NK-92 (cell line): ENCODE results near the gene NUMA1.

Source experiments
- DNase-seq: peaks from one replicate; lab custom pipeline; 2025; ENCODE audit not compliant: unreplicated experiment; lab: John Stamatoyannopoulos, UW

Gene NUMA1

DNA sequence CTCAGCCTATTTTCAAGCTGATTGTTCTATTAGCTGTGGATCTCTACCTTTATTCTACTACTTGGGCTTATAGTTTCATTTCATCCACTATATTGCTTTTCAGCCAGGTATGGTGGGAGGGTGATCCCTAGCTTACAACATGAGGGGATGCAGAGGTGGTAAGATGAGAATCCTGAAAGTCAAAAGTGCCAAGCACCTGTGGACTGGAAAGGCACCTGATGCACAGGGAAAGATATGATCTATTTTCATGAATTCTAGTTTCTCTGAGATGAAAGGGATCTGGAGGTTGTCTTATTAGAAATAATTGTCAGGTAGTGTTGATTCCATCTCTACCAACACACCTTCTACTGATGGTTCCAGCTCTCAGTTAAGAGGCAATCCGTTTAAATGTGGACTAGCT lies 103.3 kb downstream of the NUMA1 start:
- no peak for DNase-seq

DNA sequence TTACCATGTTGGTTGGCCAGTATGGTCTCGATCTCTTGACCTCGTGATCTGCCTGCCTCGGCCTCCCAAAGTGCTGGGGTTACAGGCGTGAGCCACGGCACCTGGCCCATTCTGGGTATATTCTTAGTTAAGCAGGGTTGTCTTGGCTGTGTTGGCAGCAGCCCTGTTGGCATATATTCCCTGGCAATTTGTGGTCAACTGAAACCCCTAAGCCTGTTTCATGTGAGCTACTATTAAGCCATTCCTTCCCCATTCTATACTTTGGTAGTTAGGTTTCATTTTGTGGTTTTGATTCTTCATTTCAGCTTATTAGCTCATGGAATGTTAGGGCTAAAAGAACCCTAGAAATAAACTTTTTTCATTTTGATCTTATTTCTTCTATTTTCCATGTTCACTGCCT lies 103.8 kb downstream of the NUMA1 start:
- DNase-seq, result no peak

DNA sequence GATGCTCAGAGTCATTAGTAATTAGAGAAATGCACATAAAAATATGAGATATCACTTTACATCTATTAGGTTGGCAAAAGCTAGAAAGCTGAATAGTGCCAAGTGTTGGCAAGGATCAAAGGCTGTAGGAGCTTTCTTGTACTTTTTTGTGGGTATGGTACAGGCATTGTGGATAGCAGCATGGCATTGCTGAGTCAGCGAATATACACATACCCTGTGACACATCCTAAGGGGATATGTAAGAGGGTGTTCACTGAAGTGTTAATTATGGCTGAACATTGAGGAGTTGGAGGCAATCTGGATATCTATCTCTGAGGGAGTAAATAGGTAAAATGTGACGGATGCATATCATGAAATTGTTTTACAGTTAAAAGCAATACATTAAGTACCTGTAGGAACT lies 108.7 kb downstream of the NUMA1 start:
- no peak for DNase-seq

DNA sequence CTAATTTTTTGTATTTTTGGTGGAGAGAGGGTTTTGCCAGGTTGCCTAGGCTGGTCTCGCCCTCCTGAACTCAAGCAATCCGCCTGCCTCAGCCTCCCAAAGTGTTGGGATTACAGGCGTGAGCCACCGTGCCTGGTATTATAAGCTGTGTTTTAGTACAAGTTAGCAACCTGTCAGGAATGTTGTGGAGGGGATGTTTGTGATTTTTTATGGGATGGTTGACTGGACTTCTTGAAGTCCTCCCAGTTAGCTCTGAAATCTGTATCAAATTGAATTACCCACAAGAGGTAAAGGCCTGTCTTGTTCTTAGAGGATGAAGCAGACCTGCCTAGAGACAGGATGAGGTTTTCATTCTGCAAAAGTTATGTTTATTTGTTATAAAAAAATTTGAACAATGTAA lies 115.7 kb downstream of the NUMA1 start:
- DNase-seq, result no peak

DNA sequence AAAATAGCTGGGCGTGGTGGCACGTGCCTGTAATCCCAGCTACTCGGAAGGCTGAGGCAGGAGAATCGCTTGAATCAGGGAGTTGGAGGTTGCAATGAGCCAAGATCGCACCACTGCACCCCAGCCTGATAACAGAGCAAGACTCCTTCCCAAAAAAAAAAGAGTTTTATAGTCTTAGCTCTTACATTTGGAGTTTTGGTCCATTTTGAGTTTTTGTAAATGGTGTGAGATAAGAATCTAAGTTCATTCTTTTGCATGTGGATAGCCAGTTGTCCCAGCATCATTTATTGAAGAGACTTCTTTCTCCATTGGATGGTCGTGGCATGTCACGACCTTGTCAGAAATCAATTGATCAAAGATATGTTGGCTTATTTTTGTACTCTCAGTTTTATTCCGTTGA lies 116.9 kb downstream of the NUMA1 start:
- no peak for DNase-seq

DNA sequence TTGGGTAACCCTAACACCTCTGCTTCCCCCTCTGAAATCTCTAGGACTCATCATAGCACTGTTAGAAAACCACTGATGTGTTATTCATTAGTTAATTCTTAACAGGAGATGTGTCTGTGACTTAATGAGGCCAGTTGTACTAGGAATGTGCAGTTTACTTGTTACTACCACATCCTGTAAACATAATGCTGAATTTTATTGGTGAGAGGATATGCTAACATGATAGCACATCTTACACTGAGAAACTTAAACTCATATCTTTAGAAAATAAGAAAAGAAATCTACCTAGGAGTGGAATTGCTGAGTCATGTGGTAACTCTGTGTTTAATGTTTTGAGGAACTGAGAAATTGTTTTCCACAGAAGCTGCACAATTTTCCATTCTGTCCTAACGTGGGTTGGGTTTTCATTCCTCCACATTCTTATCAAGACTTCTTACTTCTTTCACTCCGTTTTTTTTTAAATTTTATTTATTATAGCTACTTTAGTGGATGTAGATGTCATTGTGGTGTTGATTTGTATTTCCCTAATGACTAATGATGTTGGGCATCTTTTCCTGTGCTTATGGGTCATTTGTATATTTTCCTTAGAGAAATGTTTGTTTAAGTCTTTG lies 117.8 kb downstream of the NUMA1 start:
- no peak for DNase-seq

DNA sequence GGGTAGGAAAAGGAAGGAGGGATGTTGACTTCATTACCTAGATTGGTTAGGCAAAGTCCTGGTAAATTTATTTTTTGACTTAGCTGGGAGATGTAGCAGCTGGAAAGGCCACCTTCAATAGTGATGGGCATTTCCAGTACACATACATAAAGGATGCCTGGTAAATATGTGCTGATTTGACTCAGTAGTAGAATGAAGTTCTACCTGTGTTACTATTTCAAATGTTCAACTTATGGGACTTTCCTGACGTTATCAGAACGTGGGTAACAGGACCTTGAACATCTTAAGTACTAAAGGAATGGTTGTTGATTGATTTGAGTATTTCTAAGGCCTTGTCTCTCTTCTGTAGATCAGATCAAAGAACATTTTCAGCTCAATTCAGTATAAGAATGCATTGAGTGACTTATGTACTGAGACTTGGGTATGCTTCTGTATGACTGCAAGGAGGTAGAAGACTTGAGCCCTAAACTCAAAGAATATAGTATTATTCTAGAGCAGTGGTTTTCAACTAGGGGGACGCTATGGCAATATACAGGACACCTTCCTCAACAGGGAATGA lies 124.4 kb downstream of the NUMA1 start:
- no peak for DNase-seq
